B cell (primary cell): ENCODE results near the gene GCNT3. TPM values are rescaled to one million over a fixed set of nuclear protein-coding genes. Genes with fewer than 3 reads are reported as not detected.

Source experiments
- ATAC-seq: fragments of 200-7000 bp; cut with Tn5 transposase; one replicate; pipeline ENCODE4 v1.10.0; 2021; ENCODE audit warnings: low read depth, mild to moderate bottlenecking, moderate number of reproducible peaks, moderate library complexity
- CTCF ChIA-PET: fragments of 350-600 bp; sonication (Branson Sonifier 250); formaldehyde crosslinking; loops from one replicate; lab custom pipeline; 2021; ENCODE audit warnings: antibody characterized with exemption, inconsistent platforms; lab: Charles Lee
- POLR2A ChIA-PET: fragments of 350-600 bp; sonication (Branson Sonifier 250); formaldehyde crosslinking; loops from one replicate; lab custom pipeline; 2021; ENCODE audit warnings: antibody characterized with exemption; lab: Charles Lee
- DNase-seq: peaks from one replicate; pipeline ENCODE4 v3.0.0; 2013
- H2AFZ ChIP-seq: 2 replicates; pipeline ENCODE4 v1.6.1; 2012; ENCODE audit warnings: mild to moderate bottlenecking, low read depth, low read length; ENCODE audit not compliant: insufficient read depth, poor library complexity, severe bottlenecking
- H3K27ac ChIP-seq, 2 donors: 1 replicate in 1 of 2; 2 replicates in 1 of 2; pipeline ENCODE4 v1.5.1; 2012 to 2013; ENCODE audit warnings: low read length in 2 of 2, mild to moderate bottlenecking in 2 of 2, moderate library complexity in 1 of 2
- H3K27me3 ChIP-seq, 4 experiments: fragments of 200-600 bp in 1 of 4; sonication (generic) in 1 of 4; replicated peaks in 1 of 4; 1 replicate in 2 of 4; 2 replicates in 2 of 4; pipeline versions ENCODE4 v1.6.1 to v1.7.0; 2013 to 2016; ENCODE audit warnings: low read length in 3 of 4, mild to moderate bottlenecking in 2 of 4, mixed read lengths in 1 of 4, moderate library complexity in 1 of 4; ENCODE audit not compliant: insufficient read depth in 4 of 4, control insufficient read depth in 3 of 4; ENCODE audit errors: control extremely low read depth in 1 of 4
- H3K36me3 ChIP-seq, 2 experiments: replicated peaks in 1 of 2; 1 replicate in 1 of 2; 2 replicates in 1 of 2; pipeline versions ENCODE4 v1.6.1 to v1.7.1; 2013; ENCODE audit warnings: low read length in 1 of 2; ENCODE audit not compliant: insufficient read depth in 2 of 2, control insufficient read depth in 1 of 2; ENCODE audit errors: control extremely low read depth in 1 of 2, extremely low read depth in 1 of 2
- H3K4me1 ChIP-seq, 2 donors: fragments of 200-600 bp in 1 of 2; sonication (generic) in 1 of 2; 1 replicate in 1 of 2; 2 replicates in 1 of 2; pipeline versions ENCODE4 v1.5.1 to v1.6.1; 2013 to 2017; ENCODE audit warnings: low read length in 2 of 2; ENCODE audit not compliant: control insufficient read depth in 2 of 2, insufficient read depth in 2 of 2
- H3K4me2 ChIP-seq: replicated peaks from 2 replicates; pipeline ENCODE3; 2012; ENCODE audit warnings: mild to moderate bottlenecking, low read depth, low read length; ENCODE audit not compliant: poor library complexity, severe bottlenecking
- H3K4me3 ChIP-seq, 5 experiments: fragments of 200-600 bp in 1 of 5; sonication (generic) in 1 of 5; 1 replicate in 3 of 5; 2 replicates in 2 of 5; pipeline versions ENCODE4 v1.5.1 to v1.7.0; 2011 to 2016; ENCODE audit warnings: low read length in 4 of 5, mild to moderate bottlenecking in 4 of 5, low read depth in 2 of 5, control low read depth in 1 of 5, moderate library complexity in 1 of 5; ENCODE audit not compliant: insufficient read depth in 1 of 5; ENCODE audit errors: control extremely low read depth in 1 of 5, extremely low read depth in 1 of 5
- H3K79me2 ChIP-seq: fragments of 200-600 bp; sonication (generic); one replicate; pipeline ENCODE4 v1.6.0; 2016; ENCODE audit warnings: low read length; ENCODE audit not compliant: control insufficient read depth, insufficient read depth
- H3K9ac ChIP-seq: fragments of 200-600 bp; sonication (generic); 2 replicates; pipeline ENCODE4 v1.6.1; 2017; ENCODE audit warnings: mild to moderate bottlenecking, low read length, moderate library complexity
- H3K9me3 ChIP-seq, 3 donors: one replicate each; pipeline versions ENCODE4 v1.6.1 to v1.7.1; 2013; ENCODE audit warnings: low read length in 2 of 3; ENCODE audit not compliant: control insufficient read depth in 2 of 3, insufficient read depth in 1 of 3; ENCODE audit errors: control extremely low read depth in 1 of 3
- H4K20me1 ChIP-seq: 2 replicates; pipeline ENCODE4 v1.6.0; 2012; ENCODE audit warnings: mild to moderate bottlenecking, low read length; ENCODE audit not compliant: insufficient read depth, control insufficient read depth, poor library complexity, severe bottlenecking
- H3K27ac Mint-ChIP-seq: one replicate; pipeline ENCODE4 v1.8.0; 2021; ENCODE audit warnings: mixed read lengths
- H3K27me3 Mint-ChIP-seq: one replicate; pipeline ENCODE4 v1.8.0; 2021; ENCODE audit warnings: mixed read lengths
- H3K4me1 Mint-ChIP-seq: one replicate; pipeline ENCODE4 v1.8.0; 2021; ENCODE audit warnings: mixed read lengths
- H3K4me3 Mint-ChIP-seq: one replicate; pipeline ENCODE4 v1.8.0; 2021; ENCODE audit warnings: mixed read lengths
- H3K9me3 Mint-ChIP-seq: one replicate; pipeline ENCODE4 v1.8.0; 2022; ENCODE audit warnings: mixed read lengths; ENCODE audit not compliant: insufficient read depth
- CTCF ChIP-seq: fragments of 200-600 bp; IDR thresholded peaks from one replicate; pipeline ENCODE4 v1.8.0; 2022; ENCODE audit warnings: antibody characterized with exemption, mild to moderate bottlenecking
- EZH2 ChIP-seq: IDR thresholded peaks from 2 replicates; pipeline ENCODE4 v1.6.1; 2012; ENCODE audit warnings: borderline replicate concordance, low read depth, mild to moderate bottlenecking, moderate library complexity, low read length; ENCODE audit not compliant: insufficient read depth, poor library complexity, severe bottlenecking
- WGBS: methylation state at CpG from one replicate; pipeline ENCODE4 v1.1.5; 2013; ENCODE audit warnings: missing lambda C conversion rate; ENCODE audit not compliant: insufficient coverage; 5-methylcytosine and 5-hydroxymethylcytosine counted together
- intact Hi-C: fragments of 100-400 bp; cut with micrococcal nuclease; formaldehyde crosslinking; loops from one replicate; pipeline ENCODE4 v1.10.0; 2022
- polyA plus RNA-seq: library from polyadenylated mRNA; depleted of rRNA; stranded (reverse); fragments of >200 nt; gene quantifications from 2 replicates; pipeline ENCODE4 v1.2.3, GENCODE V29; 2012
- total RNA-seq, 2 donors: library from RNA; stranded (reverse); fragments of 120-200 nt in 1 of 2; gene quantifications; 1 replicate in 1 of 2; 2 replicates in 1 of 2; pipeline versions ENCODE4 v1.2.3 to v1.2.4, GENCODE V29; 2013 to 2022

GCNT3 gene
- total and polyA plus RNA-seq, 2 donors (not counting 1 experiment from before 2014, with no cell fraction given) = not detected

- ChIA-PET CTCF (no interaction called here), POLR2A (no interaction called here)
- no peaks in the 10 kb centered on the region for H3K27me3 ChIP-seq
- Mint-ChIP-seq H3K27ac (no peak overlapping the region), H3K4me3 (no peak overlapping the region), H3K27me3 (peaks cover 10% of the 10 kb centered on the region), H3K4me1 (peaks cover 6% of the 10 kb centered on the region), H3K9me3 (no peaks in the 10 kb centered on the region)
- H3K79me2 ChIP-seq = no peaks in the 10 kb centered on the region
- H2AFZ ChIP-seq = no peak overlapping the region
- H3K27ac ChIP-seq = no peak overlapping the region
- H3K36me3 ChIP-seq = no peaks in the 10 kb centered on the region
- DNase-seq (no peak), ATAC-seq (no peak)
- no peaks in the 10 kb centered on the region for H3K9me3 ChIP-seq
- TF ChIP-seq EZH2 = no peak
- no peak for TF ChIP-seq CTCF
- no peaks in the 10 kb centered on the region for H3K4me1 ChIP-seq
- H3K9ac ChIP-seq = no peak overlapping the region
- no peak overlapping the region for H3K4me3 ChIP-seq
- WGBS = 94% methylated on average over 3 of the region's 3 CpGs
- no peak overlapping the region for H3K4me2 ChIP-seq
- H4K20me1 ChIP-seq = no peaks in the 10 kb centered on the region
- intact Hi-C loops = no loop called here
Observed at GRCh38 chr15:59594493-59594942, 17.1 kb upstream of the GCNT3 start.

GRCh38 chr15:59594991-59595390 lies 16.6 kb upstream of the GCNT3 start:
- Histone ChIP-seq H3K79me2 (no peaks in the 10 kb centered on the region), H3K36me3 (no peaks in the 10 kb centered on the region), H3K4me1 (no peaks in the 10 kb centered on the region), H2AFZ (no peak overlapping the region), H3K27ac (no peak overlapping the region), H3K4me2 (no peak overlapping the region), H3K9ac (no peak overlapping the region), H3K9me3 (no peaks in the 10 kb centered on the region), H3K27me3 (no peaks in the 10 kb centered on the region), H3K4me3 (no peak overlapping the region), H4K20me1 (no peaks in the 10 kb centered on the region)
- Mint-ChIP-seq H3K4me3 (no peak overlapping the region), H3K27ac (no peak overlapping the region), H3K4me1 (peaks cover 6% of the 10 kb centered on the region), H3K9me3 (no peaks in the 10 kb centered on the region), H3K27me3 (peaks cover 9% of the 10 kb centered on the region)
- no peak for ATAC-seq
- ChIA-PET CTCF (interaction anchor here (1.3 kb wide), 1 partner anchor 13 kb away, joined by 4 read pairs; no protein-coding TSS in a partner anchor), POLR2A (no interaction called here)
- WGBS = no CpG with 5 or more reads among the region's 2 CpGs
- TF ChIP-seq CTCF (no peak), EZH2 (no peak)
- DNase-seq = no peak
- intact Hi-C loops = no loop called here
